SK-N-MC (cell line): ENCODE results near the gene ZBTB7C.

Experiments used
- EZH2 ChIP-seq: fragments of 200-600 bp; sonication (generic); IDR thresholded peaks from one replicate; pipeline ENCODE4 v1.6.1; 2017; ENCODE audit warnings: antibody characterized with exemption
- FOXP2 ChIP-seq: optimal IDR thresholded peaks from 2 replicates; pipeline ENCODE3; 2011; ENCODE audit warnings: mild to moderate bottlenecking, moderate library complexity; ENCODE audit not compliant: insufficient read depth; ENCODE audit errors: extremely low read length, control extremely low read depth
- POLR2AphosphoS5 ChIP-seq: IDR thresholded peaks from 2 replicates; pipeline ENCODE4 v1.6.1; 2012; ENCODE audit warnings: mild to moderate bottlenecking, low read depth, low read length, borderline replicate concordance

DNA sequence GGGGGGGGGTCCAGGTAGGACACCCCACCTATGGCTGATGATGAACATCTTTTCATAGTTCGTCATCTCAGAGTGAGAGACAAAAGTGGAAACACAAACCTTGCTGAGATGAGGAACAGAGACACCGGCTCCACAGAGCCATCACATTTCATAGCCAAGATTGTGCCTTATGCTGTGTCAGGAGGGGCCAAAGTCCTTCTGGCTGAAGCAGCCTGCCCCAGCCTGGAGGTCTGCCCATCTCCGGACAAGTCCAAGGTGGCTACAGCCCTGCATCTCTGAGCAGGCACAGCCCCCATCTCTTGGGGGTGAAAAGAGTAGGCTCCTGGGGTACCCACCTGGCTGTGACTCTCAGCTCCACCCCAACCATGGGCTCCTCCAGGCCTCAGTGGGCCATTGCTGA, 70.3 kb downstream of the ZBTB7C start:
- no peak for TF ChIP-seq POLR2AphosphoS5
- no peak for TF ChIP-seq EZH2
- TF ChIP-seq FOXP2 = no peak
